Stimulated activated CD8-positive, alpha-beta memory T cell treated with anti-CD3 and anti-CD28 coated beads, Interleukin-12 subunit alpha, Interleukin-12 subunit beta, amount 100 ng/mL, for 24 hours (primary cell): ENCODE data around the gene SAMD9L.

Source experiments
- DNase-seq: peaks from one replicate; pipeline ENCODE4 v3.0.0-alpha.2; 2020; ENCODE audit errors: extremely low read depth

Gene SAMD9L

DNA sequence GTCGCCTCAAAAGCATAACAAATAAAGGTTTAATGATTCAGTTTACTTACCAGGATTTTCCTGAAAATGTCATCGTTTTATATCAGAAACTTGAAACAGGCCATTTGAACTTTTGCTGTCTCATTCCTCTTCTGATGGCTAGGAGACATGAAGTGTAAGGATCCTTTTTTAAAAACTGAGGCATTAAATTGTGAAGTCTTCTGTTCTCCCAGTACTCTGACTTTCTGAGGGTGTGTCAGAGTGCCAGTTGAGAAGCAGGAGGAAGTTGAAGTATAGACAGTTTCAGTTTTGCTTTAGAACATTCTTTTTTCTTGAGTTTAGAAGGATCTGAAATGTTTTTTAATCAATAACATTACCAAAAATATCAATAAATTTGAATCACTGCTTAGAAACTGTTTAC is at the start of gene SAMD9L:
SAMD9L (minus strand) TSS at position 242 of the 400 bp plus-strand sequence. CDS start 12,414 bp downstream, outside the sequence.
- DNase-seq = no peak

DNA sequence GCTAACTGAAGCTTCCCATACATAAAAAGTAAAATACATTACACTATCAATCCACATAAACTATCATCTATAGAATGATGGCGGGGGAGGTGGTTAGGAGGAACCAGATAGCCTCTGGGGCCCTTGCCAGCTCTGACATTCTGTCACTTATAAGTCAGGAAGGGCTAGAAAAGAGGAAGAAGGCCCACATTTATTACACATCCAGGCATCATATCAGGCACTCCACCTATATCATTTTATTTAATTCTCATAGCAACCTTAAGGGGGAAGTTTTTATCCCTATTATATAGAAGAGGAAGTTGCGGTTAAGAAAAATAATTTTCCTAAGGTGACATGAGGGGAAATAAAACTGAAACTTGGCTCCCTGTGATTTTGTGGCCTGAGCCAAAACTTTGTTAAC is 48.2 kb upstream of the SAMD9L start:
- DNase-seq = no peak

DNA sequence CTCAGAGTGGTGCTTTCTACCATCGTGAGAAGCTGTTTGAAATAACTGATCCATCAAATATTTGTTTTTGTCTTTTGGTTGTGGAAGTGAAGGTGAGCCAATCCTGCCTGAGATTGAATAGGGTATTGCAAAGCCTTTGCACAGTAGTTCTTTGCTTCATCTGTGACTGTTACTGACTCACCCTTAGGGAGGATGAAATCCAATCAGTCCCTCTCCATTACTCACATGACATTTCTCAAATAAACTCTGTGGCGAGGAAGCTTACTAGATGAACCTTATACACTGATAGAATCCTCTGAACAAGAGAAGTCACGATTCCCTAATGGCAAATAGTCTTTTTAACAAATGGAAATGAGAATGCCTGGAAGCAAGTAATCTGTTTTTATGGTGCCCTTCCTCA is 46.2 kb upstream of the SAMD9L start:
- no peak for DNase-seq

- no peak for DNase-seq
Observed at GRCh38 chr7:93188870-93189634, 40.9 kb upstream of the SAMD9L start.

GRCh38 chr7:93185303-93186027 is 37.3 kb upstream of the SAMD9L start:
- no peak for DNase-seq

DNA sequence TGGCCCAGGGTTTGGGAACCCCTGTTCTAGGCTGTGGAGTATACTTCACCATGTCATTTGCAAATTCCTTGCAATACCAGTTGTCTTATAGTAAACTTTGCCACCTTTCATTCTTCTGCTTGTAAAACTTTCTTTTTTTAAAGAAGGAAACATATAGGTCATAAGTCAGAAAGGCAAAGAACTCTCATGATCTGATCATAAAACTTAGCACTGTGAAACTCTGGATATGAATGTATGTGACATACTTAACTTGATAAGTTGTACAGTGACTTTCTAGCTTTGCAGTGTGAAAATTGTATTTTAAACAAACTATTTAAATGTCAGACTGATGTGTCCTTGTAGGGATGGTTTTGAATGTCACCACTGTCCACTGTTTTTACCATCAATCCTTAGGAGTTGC is 31.0 kb upstream of the SAMD9L start:
- no peak for DNase-seq

DNA sequence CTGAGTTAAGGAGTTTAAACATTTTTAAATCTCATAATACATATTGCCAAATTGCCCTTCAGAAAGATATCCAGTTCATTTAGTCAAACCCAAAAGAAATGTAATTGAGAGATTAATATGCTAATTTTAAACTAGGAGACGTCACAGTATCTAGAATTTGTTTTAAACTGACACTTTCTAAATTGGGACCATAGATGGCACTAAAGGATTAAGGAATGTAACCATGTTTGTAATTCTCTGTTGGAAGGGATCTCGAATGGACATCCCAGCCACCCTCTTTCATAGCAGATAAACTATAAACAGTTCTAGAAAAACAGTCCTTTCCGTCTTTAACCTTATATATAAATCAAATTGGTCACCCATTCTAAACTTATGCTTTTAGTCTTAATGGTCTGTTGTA is 30.0 kb upstream of the SAMD9L start:
- DNase-seq = no peak

DNA sequence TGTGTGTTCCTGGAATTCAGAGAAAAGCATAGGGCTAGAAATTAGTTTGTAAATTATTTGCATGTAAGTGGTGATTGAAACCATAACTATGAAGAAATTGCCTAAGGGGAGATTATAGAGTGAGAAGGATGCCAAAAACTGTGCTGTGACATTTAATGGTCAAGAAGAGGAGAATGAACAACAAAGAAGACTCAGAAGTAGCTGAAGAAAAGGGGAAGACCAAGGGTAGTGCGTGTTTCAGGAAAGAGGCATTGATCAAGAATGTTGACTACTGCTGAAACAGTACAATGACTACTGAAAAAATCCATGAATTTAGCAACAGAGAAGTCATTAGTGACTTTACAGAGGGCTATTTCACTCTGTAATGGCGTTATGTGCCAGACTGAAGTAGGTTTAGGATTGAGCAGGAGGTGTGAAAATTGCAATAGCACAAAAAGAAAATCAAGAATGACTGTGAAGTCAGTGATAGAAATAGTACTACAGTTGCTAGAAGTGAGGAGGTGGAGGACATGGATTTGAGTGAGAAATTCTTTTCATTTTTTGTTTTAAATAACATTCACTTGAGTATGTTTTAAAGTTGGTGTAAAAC is 28.9 kb upstream of the SAMD9L start:
- DNase-seq = no peak

DNA sequence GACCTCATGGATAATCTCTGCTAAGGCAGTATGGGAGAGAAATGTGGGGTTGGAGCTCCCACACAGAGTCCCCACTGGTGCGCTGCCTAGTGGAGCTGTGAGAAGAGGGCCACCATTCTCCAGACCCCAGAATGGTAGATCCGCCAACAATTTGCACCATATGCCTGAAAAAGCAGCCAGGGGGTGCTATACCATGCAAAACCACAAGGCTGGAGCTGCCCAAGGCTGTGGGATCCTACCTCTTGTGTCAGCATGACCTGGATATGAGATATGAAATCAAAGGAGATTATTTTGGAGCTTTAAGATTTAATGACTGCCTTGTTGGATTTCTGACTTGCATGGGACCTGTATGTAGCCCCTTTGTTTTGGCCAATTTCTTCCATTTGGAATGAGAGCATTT is 27.0 kb upstream of the SAMD9L start:
- DNase-seq = no peak

DNA sequence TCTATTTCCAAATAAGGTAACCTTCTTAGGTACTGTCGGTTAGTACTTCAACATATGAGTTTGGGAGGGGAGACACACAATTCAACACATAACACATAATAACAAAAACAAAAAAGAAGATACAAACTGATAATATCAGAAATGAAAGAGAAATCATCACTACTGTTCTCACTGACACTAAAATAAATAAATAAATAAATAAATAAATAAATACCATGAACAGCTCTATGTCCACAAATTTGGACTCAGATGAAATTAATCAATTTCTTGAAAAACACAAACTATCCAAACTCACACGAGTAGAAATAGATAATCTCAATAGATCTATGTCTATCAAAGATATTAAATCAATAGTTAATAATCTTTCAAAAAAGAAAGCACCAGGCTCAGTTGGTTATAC is 24.5 kb upstream of the SAMD9L start:
- DNase-seq = no peak

GRCh38 chr7:93171606-93172226 is 23.5 kb upstream of the SAMD9L start:
- DNase-seq = no peak

DNA sequence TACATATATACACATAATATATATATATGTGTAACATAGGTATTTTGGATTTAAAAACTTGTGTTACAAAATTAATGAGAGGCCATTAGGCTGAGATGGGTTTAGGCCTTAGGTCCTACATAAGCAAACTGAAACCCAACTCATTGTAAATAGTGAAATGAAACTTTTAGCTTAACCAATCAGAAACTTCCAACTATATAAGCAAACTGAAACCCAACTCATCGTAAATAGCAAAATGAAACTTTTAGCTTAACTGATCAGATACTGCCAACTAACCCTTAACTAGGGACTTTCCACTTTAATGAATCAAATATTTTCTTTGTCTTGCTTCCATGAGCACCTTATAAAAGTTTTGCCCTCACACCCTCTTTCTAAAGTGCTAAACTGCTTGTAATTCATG is 17.3 kb upstream of the SAMD9L start:
- no peak for DNase-seq

GRCh38 chr7:93164766-93165165 is 16.6 kb upstream of the SAMD9L start:
- no peak for DNase-seq

GRCh38 chr7:93161181-93161762 is 13.1 kb upstream of the SAMD9L start:
- DNase-seq = no peak

GRCh38 chr7:93160410-93160809 is 12.2 kb upstream of the SAMD9L start:
- no peak for DNase-seq

DNA sequence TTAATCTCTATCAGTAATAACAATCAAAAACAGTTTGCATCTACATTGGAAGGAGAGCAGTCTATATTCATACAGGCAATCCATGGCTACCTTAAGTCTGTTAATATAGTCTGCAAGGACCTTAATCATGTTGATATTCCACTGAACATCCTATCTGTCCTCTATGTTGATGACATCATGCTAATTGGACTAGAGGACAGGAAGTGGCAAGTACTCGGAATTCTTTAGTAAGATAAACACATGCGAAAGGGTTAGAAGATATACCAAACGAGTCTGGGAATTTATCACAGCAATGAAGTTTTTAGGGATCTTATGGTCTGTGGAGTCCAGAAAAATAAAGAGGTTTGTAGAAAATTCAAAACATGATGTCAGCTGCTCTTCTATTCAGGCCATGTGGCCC is 11.3 kb upstream of the SAMD9L start:
- DNase-seq = no peak

DNA sequence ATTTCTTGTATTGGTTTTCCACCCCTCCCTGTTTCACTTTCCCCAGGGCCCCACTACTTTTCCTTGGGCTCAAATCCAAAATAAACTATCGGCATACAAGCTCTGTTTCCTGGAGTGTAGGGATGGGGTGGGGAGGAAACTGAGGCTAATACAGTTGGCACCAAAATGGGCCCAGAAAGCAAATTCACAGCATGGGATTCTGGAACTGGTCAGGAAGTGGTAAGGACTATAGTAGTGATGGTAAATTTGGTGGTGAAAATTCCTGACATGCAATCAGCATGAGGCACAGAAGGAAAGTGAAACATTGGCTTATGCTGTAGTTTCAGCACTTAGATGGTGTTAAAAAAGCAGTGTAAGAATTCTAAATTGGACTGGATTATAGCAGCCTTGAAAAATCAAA is 8.7 kb upstream of the SAMD9L start:
- DNase-seq = no peak

- DNase-seq = no peak
Observed at GRCh38 chr7:93150200-93150835, 2.1 kb upstream of the SAMD9L start.

DNA sequence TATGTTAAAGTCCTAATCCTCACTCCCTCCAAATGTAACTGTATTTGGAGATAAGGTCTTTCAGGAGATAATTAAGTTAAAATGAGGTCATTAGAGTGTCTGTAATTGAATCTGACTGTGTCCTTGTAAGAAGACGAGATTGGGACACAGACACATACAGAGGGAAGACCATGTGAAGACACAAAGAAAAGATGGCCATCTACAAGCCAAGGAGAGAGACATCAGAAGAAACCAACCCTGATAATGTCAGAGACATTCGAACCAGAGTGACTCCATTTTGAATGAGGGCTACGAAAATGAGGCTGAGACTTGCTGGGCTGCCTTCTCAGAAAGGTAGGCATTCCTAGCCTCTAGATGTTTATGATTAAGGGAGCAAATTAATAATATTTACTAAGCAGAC is 542 bp upstream of the SAMD9L start:
- no peak for DNase-seq

- DNase-seq = peak; percentile 3
Observed at GRCh38 chr7:93147363-93147762, 822 bp downstream of the SAMD9L start.

- no peak for DNase-seq
Observed at GRCh38 chr7:93146472-93147141, 1.6 kb downstream of the SAMD9L start.
